ENCODE measurements around the gene RIIAD1. TPM values are rescaled to one million over a fixed set of nuclear protein-coding genes. Genes with fewer than 3 reads are reported as not detected.

Gene RIIAD1
- total RNA-seq, 1 donor from 2014 or later = not detected

DNA sequence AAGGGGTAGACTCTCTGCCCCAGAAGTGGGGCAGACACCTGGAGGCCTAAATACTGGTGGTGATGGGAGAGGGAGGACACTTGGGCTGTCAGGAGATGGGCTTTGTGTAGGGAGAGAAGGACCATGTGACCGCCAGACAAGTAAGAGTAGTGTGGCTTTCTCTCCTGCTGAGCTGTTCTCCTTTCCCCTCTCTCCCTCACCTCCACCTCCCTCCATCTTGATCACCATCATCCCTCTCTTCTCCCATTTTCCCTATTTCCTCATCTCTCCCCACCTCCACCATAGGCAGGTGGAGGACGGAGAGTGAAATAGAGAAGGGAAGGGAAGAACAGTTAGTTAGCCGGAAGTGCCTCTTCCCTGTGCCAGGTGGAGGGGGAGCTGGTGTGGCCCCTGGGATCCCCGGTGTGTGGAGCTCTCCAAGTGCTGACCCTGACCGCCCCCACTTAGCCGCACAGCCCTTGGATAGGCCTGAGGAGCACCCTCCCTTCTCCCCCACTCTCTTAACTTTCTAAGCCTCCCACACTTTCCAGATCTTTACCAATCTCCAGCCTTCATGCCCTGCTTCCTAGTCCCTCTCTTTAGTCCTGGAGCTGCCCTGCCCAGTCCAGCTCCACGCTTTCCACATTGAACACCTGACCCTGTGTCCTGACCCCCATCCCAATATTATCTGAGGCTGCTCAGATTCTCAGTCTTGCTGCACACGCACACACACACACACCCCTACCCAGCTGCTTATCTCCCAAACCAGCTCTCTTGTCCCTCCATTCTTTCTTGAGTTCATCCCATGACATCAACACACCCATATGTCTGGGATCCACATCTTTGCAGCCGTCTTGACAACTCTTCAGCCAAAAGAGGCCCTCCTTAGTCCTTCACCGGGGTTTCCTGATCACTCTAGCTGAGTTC is 6.2 kb upstream of the RIIAD1 start:
- Mint-ChIP-seq H3K4me3 (ENCODE audit: unreplicated experiment) (peak overlapping the region; percentile 59), H3K9me3 (ENCODE audit: unreplicated experiment) (no peaks in the 10 kb centered on the region), H3K4me1 (ENCODE audit: unreplicated experiment) (peaks cover 10% of the 10 kb centered on the region), H3K36me3 (ENCODE audit: low read depth, unreplicated experiment) (no peaks in the 10 kb centered on the region), H3K27me3 (ENCODE audit: unreplicated experiment) (peaks cover 16% of the 10 kb centered on the region), H3K27ac (ENCODE audit: unreplicated experiment) (peak overlapping the region; percentile 27)
- no peak for DNase-seq (ENCODE audit: low spot score)
- TF ChIP-seq, protein P1, sequence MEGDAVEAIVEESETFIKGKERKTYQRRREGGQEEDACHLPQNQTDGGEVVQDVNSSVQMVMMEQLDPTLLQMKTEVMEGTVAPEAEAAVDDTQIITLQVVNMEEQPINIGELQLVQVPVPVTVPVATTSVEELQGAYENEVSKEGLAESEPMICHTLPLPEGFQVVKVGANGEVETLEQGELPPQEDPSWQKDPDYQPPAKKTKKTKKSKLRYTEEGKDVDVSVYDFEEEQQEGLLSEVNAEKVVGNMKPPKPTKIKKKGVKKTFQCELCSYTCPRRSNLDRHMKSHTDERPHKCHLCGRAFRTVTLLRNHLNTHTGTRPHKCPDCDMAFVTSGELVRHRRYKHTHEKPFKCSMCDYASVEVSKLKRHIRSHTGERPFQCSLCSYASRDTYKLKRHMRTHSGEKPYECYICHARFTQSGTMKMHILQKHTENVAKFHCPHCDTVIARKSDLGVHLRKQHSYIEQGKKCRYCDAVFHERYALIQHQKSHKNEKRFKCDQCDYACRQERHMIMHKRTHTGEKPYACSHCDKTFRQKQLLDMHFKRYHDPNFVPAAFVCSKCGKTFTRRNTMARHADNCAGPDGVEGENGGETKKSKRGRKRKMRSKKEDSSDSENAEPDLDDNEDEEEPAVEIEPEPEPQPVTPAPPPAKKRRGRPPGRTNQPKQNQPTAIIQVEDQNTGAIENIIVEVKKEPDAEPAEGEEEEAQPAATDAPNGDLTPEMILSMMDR (IDR thresholded peaks at IDR 0.05; ENCODE audit: unreplicated experiment) = no peak

- TF ChIP-seq, protein P1 (IDR thresholded peaks at IDR 0.05; ENCODE audit: unreplicated experiment) = peak; percentile 35
- DNase-seq (ENCODE audit: low spot score) = peak; percentile 32
- peak overlapping the region; percentile 27 for H3K27ac Mint-ChIP-seq (ENCODE audit: unreplicated experiment)
- no peaks in the 10 kb centered on the region for H3K9me3 Mint-ChIP-seq (ENCODE audit: unreplicated experiment)
- no peaks in the 10 kb centered on the region for H3K36me3 Mint-ChIP-seq (ENCODE audit: low read depth, unreplicated experiment)
- peaks cover 19% of the 10 kb centered on the region for H3K27me3 Mint-ChIP-seq (ENCODE audit: unreplicated experiment)
- H3K4me1 Mint-ChIP-seq (ENCODE audit: unreplicated experiment) = peaks cover 10% of the 10 kb centered on the region
- H3K4me3 Mint-ChIP-seq (ENCODE audit: unreplicated experiment) = no peak overlapping the region
Measured at GRCh38 chr1:151715726-151716404, 5.5 kb upstream of the RIIAD1 start.

GRCh38 chr1:151716405-151716762 is 4.9 kb upstream of the RIIAD1 start:
- no peak for DNase-seq (ENCODE audit: low spot score)
- no peaks in the 10 kb centered on the region for H3K36me3 Mint-ChIP-seq (ENCODE audit: low read depth, unreplicated experiment)
- no peaks in the 10 kb centered on the region for H3K9me3 Mint-ChIP-seq (ENCODE audit: unreplicated experiment)
- no peak overlapping the region for H3K27ac Mint-ChIP-seq (ENCODE audit: unreplicated experiment)
- H3K4me3 Mint-ChIP-seq (ENCODE audit: unreplicated experiment) = no peak overlapping the region
- TF ChIP-seq, protein P1 (IDR thresholded peaks at IDR 0.05; ENCODE audit: unreplicated experiment) = no peak
- H3K4me1 Mint-ChIP-seq (ENCODE audit: unreplicated experiment) = peaks cover 10% of the 10 kb centered on the region
- peaks cover 19% of the 10 kb centered on the region for H3K27me3 Mint-ChIP-seq (ENCODE audit: unreplicated experiment)

DNA sequence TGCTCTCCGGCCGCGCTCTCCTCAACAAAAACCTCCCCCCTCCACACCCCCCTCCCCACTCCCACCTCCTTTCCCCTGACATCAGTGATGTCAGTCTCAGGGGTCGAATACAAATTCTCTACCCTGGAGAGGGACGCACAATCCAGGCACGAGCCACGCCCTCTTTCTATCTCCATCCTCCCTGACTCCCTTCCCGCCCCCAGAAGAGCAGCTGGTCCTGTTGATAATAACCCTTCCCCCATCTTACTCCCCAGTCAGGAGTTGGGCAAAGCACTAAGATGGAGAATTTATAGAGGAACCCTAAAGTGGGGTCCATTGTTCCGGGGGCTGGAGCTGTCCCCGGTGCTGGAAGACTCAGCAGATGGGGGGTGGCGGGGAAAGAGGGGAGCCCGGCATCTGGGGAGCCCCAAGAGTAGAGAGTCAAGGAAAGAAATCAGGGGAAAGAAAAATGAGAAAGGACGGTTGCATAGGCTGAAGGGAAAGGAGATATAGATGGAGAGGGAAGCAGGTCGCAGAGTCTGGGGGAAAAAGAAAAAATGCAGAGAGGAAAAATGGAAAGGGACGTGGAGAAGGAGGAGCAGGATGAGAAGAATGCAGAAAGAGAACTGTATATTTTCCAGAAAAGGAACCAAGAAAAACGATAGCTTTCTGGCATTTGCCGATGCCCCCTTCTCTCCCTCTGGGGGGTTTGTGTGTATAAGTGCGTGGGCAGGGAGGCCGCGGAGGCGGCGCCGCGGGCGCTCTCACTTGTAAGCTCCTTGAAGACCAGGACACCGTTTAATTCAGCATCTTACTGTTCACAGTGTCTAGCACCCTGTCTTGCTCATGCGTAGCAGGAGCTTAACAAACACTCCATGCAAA is 4.3 kb upstream of the RIIAD1 start, which contains the start of gene CELF3:
Gene CELF3, minus strand, starts transcription at position 33 of the 861 bp plus-strand sequence. CDS start 783 bp downstream, outside the sequence.
- peak; percentile 32 for DNase-seq (ENCODE audit: low spot score)
- H3K27me3 Mint-ChIP-seq (ENCODE audit: unreplicated experiment) = peaks cover 19% of the 10 kb centered on the region
- peak within 1 kb of the TSS; percentile 68 for H3K4me3 Mint-ChIP-seq (ENCODE audit: unreplicated experiment)
- peak within 1 kb of the TSS; percentile 27 for H3K27ac Mint-ChIP-seq (ENCODE audit: unreplicated experiment)
- H3K9me3 Mint-ChIP-seq (ENCODE audit: unreplicated experiment) = no peaks in the 10 kb centered on the region
- TF ChIP-seq, protein P1 (IDR thresholded peaks at IDR 0.05; ENCODE audit: unreplicated experiment) = no peak
- H3K4me1 Mint-ChIP-seq (ENCODE audit: unreplicated experiment) = peaks cover 13% of the 10 kb centered on the region
- no peaks in the 10 kb centered on the region for H3K36me3 Mint-ChIP-seq (ENCODE audit: low read depth, unreplicated experiment)

Data from endothelial cell (in vitro differentiated cells).